Measurements from ENCODE around the gene ATXN1. TPM values are rescaled to one million over a fixed set of nuclear protein-coding genes. Genes with fewer than 3 reads are reported as not detected.

ATXN1 gene
- total RNA-seq, 1 donor from 2014 or later, result 63.7 TPM

DNA sequence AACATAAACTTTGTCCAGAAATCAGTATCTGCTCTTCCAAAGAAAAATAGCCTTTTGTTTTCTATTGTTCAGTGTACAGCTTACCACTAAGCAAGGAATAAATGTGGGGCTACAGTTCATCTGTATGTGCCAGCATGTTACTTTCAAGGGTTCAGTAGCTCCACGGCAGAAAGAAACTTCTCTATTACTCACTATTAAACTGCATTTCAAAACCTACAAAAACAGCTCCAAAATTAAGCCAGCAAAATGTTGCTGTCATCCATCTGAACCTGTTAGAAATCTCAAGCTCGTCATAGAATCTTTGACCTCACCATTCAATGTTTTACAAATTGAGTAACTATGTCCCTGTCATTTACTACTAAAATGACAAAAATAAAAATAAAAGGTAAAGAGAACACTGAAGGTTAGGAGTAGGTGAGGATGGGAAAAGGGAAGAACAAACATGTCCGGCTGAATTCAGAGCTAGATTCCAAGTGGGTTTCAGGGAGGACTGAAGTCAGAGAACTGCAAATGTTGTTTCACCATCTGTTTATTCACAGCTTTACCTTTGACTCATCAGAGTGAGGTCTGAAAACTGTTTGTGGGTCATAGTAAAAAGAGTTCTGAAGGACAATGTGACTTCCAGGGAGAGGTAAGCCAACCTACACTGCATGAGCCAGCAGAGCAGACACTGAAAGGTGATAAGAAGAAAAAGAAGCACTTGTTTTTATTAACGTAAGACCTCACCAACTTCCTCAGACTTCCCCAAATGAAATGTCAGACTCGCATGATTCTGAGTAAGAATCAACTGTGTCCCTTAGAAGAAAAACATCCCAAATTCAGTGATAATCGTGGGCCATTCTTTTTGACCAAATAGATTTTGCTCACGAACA lies 62.0 kb downstream of the ATXN1 start:
- DNase-seq (ENCODE audit: low spot score), result no peak

DNA sequence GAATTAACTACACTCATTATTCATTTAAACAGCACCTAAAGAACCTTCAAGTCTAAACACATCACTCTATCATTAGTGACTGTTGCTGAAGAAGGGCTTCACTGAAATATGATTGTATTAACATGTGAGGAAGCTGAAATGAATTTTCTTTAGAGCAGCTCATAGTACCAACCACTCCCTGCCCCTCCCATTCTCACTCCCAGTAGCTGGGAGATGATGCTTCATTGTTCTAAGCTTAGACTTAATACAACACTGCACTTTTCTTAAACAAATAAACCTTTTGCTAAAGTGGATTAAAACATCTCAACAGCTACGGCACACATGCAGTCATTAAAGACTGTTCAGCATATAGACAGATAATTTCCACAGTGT lies 63.1 kb downstream of the ATXN1 start:
- no peak for DNase-seq (ENCODE audit: low spot score)

DNA sequence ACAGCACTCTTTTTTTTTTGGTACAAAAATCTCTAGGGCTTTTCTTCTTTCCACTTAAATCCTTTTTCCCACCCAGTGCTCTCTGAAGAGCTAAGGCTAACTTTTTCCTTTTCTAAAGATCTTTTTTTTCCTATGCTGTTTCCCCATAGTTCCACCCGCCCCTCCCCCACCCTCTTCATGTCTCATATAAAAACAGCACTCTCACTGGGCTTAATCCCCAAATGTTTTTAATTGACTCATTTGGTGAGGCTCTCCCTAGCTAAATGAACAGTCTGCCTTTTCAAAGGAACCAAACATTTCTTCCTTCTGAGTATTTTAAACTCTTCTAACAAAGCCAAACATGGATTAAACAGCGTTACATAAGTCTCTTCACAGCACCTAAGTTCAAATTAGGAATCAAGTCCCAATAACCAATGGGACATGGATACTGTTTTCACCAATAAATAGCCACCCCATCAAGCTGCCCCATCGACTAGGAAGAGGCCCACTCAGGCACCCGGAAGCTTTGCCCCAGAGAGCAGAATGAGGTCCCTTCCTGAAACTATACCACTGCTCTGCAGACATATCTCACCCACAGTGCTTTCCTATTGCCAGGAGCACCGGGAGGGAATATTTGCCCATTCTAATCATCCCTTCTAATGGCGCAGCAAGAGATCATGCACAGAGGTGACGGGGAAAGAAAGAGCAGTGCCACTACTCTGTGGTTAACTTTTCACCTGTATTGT lies 63.7 kb downstream of the ATXN1 start:
- no peak for DNase-seq (ENCODE audit: low spot score)

DNA sequence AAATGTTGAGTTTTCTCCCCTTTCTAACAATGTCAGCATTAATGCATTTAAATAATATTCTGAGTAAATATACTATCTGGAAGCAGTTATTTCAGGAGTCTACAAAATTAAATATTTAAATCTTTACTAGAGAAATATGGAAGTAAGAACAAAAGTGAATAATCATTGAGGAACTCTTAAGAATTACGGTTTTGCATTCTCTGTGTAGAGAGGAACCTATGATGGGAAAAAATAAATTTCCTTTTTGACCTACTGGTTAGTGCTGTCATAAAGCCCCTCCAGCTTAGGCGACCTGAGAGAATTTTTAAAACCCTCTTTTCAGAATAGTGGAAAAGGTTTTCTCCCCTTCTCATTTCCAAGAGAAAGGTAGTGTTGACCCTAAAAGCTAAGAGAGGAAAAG lies 64.8 kb downstream of the ATXN1 start:
- no peak for DNase-seq (ENCODE audit: low spot score)

DNA sequence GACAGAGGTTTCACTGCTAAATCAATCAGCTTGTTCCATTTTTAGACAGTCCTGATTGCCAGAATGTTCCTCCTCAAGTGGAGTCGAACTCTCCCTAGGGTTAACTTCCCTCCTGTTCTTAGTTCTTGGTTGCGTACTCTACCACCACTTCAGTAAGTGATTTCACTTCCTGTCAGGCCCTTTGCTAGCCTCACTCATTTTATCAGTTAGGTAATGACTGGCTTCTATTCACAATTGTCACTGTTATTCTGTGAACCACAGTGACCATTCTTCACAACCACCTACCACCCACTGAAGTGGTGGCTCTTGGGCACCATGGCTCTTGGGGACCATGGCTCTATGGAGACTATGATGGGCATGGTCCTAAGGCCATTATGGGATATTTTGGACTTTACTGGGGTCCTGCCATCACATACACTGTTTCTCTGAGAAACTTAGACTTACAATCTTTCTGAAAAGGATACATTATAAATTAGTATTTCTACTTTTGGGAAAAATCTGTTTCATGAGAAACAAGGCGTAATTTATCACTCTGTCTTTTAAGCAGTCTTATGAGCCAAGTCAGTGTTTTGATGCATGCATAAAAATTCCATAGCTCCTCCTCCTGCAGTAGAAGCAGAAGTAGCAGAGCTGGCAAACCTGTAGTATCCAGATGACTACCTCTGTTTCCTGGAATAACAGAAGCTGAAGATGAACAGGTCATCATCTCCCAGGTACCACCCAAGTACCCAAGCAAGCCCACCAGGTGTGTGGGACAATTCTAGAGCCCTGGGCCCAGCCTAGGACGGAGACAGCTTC lies 66.3 kb downstream of the ATXN1 start:
- DNase-seq (ENCODE audit: low spot score), result no peak

DNA sequence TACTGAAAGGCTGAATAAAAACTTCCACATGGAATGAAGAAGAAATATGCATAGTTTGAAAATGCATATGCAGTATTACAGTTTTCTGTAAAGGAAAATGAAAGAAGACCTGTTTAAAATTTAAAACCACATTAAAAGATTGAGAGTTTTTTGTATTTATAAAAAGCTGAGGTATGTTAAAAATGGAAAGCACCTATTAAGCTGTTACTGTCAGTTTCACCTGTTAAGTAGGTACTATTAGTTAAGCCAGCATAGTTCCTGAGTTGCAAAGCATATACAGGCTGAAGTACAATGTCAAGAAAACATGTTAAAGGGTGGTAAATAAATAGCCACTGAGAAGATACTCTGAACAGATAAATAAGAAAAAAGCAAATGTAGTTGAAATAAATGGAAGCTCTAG lies 69.9 kb downstream of the ATXN1 start:
- DNase-seq (ENCODE audit: low spot score), result no peak

DNA sequence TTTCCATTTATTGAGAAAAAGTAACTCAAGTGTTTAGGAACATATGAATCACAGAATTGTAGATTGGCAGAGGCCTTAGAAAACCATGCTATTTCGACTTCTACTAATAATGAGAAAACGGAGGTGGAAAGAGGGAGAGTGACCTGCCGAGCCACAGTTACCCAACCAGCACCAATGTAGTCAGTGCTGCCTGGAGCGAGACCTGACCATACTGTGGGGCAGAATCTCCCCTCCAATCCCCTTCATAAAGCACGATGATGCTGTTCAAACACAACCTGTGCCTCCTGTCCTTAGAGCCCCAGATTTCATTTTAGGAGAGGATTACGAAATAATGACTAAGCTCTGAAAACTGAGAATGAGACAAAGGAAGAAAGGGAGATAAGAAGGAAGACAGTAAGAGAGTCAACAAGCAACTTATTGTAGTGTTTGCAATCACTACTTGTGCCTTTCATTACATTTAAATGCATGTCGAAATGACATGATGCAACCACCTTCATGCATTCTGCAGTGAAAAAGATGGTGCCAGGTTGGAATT lies 70.6 kb downstream of the ATXN1 start:
- no peak for DNase-seq (ENCODE audit: low spot score)

DNA sequence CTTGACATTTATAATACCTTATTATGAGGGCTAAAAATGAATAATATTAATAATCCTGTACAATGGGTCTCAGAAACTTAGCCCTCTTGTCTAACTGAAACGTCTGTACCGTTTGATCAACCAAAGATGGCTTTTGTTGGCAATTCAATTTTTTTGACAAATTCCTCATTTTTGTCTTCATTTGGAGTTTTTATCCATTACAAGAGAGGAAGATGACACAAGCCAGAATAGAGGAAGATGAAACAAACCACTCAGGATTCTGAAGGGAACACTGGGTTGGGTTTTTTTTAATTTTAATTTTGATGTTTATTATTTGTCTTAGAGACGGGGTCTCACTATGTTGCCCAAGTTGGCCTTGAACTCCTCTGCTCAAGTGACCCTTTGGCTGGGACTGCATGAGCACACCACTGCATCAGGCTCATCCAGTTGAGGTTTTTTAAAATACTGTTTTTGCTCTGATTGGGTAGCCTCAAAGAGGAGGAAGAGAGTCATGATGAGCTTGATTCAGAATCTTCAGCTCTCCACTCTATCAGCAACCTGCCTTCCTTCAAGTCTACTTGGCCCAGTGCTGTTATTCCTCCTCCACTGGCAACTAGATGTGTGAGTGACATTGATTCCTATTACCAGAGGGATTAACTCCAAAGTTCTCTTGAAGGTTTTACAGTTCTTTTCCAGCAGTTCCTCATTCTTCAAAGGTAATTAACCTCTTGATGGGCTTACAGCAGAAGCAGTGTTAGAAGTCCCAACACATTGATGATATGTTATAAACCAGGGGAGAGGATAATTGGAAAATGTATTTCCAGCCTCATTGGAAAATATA lies 71.3 kb downstream of the ATXN1 start:
- DNase-seq (ENCODE audit: low spot score), result no peak

DNA sequence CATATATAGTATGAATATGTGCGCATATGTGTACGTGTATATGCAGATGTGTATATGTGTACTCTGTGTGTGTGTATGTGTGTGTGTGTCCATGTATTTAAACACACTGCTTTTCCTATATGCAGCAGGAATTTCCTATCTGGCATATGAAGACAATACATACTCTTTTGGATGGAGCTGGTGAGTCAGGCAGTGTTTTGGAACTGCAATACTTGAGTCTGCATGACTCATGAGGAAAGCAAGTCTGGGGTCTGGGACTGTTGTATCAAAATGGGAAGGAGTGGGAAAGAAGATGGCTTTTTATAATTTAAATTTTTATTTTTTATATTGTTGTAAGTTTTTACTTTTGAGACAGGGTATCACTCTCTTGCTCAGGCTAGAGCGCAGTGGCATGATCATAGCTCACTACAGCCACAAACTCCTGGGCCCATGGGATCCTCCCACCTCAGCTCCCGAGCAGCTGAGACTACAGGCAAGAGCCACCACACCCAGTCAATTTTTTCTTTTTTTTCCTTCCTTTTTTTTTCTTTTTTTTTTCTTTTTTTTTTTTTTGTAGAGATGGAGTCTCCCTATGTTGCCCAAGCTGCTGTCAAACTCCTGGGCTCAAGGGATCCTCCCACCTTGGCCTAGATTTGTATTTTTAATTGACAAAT lies 72.2 kb downstream of the ATXN1 start:
- DNase-seq (ENCODE audit: low spot score), result no peak

DNA sequence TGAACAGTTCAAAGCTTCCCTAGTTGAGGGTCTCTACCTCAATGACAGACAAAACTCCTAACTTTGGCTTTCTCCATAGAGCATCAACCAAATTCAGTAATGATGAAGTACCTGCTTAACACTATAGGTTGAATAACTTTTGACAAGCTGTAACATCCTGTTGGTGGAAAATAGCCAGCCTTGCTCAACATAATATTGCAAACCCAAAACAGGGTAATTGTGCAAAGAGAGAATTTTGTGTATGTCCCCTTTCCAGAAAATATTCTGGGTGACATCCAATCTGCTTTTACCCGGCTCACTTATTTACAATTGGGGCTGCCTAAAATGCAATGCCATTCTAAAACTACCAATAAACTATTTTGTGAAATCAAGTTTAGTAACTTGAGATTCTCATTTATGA lies 72.8 kb downstream of the ATXN1 start:
- DNase-seq (ENCODE audit: low spot score), result no peak

DNA sequence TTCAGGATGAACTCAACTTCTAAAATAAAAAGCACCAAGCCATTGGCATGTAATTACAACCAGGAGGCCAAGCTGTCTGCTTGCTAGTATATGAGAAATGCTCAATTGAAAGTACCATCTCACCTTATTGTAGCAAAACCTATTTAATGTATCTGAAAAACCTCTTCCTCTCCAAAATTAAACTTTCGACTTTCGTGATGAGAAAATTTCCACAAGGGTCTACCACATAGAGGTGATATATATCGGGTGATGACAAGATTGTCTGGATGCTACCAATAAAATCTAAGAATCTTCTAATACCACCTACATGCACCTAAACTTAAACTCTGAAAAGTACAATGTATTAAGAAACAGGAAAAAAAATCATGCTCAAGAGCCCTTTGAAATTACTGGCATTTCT lies 74.2 kb downstream of the ATXN1 start:
- no peak for DNase-seq (ENCODE audit: low spot score)

DNA sequence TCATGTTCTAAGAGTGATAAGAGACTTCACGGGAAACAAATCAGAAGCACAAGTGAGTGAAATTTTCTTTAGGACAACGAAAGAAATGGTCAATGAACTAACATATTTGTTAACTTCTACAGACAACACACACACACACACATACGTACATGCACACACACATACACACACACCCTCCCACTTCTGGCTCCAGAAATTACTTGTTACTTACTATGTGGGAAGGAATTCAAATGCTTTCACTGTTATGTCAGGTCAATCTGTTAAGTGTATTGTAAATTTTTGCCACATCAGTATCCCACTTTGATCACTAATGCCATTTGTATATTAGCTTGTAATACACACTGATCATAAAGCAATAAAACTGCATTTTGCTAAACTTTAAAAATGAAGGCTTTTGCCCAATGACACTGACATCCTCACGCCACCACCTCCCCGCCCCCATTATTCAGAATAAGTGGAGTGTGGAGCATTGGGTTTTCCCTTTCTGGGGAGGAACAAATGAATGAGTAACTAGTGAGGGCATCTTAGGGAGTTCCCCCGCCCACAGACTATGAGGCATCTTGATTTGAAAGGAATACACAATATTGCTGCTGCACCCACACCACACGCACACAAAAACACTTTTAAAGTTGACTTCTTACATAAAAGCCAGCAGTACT lies 76.2 kb downstream of the ATXN1 start:
- DNase-seq (ENCODE audit: low spot score), result no peak

DNA sequence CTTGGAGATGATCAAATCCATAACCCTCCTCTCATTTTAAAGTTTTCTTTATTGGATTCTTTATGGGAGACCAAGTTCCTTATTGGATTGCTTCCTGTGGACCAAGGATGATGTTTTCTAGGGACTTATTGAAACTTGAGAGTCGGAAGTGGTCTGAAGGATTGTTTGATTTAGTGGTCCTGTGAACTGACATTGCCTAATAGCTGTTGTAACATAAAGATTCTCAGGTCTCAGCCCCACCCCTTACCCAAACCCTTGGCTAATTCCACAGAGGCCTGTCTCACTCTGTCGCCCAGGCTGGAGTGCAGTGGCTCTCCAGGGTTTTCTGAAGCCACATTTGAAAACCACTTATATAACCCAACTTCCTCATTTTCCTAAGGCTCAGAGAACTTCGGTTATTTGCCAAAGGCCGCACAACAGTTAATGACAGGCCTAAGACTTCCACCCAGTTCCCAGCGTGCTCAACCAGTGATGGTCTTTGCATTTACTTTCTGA lies 77.0 kb downstream of the ATXN1 start:
- DNase-seq (ENCODE audit: low spot score), result no peak

DNA sequence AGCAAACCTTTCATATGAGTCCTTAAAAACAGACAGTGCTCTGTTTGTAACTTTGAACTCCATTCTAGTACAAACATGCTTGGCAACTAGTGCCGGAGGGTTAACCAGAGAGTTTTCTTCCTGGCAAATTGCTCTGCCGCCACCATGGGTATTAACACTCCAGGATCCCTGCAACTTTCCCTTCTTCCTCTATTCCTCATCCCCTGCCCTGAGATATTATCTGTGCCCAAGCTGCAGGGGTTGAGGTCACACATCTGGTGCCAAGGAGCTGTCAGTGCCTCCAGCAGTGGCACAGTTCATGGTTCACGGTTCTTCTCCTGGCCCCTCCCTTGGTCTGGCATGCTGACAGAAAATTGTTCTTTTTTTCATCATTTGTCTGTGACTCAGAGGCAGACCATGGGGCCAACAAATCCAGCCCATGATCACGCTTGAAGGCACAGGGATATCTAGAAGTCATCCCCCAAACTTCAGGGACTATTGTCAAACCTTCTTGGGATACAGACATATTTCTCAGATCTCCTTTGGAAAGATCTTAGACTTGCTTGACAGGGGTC lies 77.5 kb downstream of the ATXN1 start:
- DNase-seq (ENCODE audit: low spot score), result peak; percentile 56

DNA sequence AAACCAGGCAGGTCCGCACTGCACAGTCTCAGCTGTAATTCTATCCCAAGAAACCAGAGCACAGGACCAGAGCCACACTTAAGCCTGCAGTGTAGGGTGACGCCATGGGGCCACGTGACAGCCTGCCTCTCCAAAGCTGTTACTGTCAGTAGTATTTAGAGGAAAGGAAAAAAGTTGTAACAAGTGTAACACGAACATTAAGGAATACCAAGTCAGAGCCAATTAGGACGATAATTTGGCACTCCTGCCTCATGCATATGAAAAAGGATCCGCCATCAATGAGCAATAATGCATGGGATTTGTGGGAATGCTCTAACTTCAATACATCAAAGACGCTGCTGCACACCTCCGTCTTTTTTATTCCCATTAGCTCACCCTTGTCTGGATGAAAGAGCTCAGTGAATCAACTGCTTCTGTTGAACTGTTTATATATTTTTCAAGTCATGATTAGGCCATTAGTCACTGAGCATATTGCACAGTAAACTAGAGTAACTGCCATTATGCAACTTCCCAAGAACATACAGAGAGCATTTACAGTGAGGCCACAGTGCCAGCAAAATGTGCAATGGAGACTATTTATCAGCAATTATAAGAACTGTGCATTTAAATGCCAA lies 79.9 kb downstream of the ATXN1 start:
- DNase-seq (ENCODE audit: low spot score), result no peak

DNA sequence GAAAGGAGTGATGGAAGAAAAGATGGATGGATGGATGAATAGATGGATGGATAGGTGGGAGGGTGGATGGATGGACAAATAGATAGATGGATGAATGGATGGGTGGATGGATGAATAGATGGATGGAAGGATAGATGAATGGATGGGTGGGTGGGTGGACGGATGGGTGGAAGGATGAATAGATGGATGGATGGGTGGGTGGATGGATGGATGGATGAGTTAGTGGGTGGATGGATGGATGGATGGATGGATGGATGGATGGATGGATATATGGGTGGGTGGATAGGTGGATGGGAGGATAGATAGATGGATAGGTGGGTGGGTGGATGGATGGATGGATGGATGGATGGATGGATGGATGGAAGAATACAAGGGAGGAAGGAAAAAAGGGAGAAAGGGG lies 82.2 kb downstream of the ATXN1 start:
- no peak for DNase-seq (ENCODE audit: low spot score)

DNA sequence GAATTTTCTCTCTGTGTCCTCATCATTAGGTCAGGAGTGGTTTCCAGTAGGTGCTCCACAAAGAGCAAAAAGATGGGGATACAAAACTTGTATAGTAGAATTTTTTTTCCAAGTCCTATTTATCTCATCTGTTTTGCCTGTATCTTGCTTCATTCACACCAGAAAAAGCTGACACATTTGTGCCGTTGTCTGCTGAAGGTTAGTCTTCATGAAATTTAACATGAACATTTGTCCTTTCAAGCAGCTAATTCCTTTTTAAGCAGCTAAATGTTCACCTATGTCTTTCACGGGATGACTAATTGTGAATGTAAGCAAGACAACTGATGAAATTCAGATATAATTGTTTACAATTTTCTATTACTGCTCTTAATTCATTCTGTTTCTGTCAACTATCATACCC lies 83.8 kb downstream of the ATXN1 start:
- DNase-seq (ENCODE audit: low spot score), result no peak

DNA sequence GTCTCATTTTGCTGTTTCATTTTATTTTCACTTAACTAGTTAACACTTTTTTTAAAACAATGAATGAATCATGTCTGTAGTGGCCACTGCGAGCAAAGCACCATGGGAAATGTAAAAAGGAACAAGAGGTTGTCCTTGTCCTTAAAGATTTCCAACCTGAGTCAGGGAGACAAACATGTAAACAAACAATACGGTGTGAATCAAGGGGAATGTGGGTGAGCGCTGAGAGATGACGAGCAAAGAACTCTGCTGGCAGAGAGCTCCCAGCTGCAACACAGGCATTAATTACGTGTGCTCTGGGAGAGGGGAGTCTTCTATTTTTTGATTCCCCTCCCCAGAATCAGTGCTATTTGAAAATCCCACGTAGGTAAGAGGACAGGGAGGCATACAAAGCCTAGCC lies 84.3 kb downstream of the ATXN1 start:
- no peak for DNase-seq (ENCODE audit: low spot score)

DNA sequence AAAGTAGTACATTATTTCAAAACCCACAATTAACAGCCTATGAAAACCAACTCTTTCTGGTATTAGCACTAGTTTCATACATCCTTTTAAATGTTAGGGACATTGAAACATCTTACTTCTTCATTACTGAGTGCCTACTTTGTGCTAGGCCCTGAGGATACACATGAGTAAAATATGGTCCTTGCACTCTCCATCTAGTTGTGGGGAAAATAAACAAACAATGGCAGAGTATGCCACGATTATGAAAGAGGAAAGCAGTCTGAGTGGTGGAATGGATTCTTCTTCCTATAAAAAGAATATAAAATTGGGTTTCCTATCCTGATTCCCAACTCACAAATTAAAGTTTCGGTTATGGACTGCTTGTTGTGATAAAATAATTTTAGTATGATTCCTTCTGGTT lies 84.9 kb downstream of the ATXN1 start:
- DNase-seq (ENCODE audit: low spot score), result no peak

Measured in ureter (tissue), 1 donor.